Ovary (tissue), 9 donors: ENCODE data around the gene NIPBL. TPM values are rescaled to one million over a fixed set of nuclear protein-coding genes. Genes with fewer than 3 reads are reported as not detected.

Experiments
- DNase-seq, 5 donors: peaks; one replicate each; pipeline ENCODE4 v3.0.0-alpha.2; 2019 to 2020
- H3K27ac ChIP-seq, 2 donors: fragments of 200-600 bp; one replicate each; pipeline versions ENCODE4 v1.5.1 to v1.8.0; 2019 to 2022
- H3K27me3 ChIP-seq: fragments of 200-600 bp; one replicate; pipeline ENCODE4 v1.8.0; 2022
- H3K36me3 ChIP-seq: fragments of 200-600 bp; sonication (generic); one replicate; pipeline ENCODE4 v1.5.1; 2019
- H3K4me1 ChIP-seq: one replicate; pipeline ENCODE4 v1.8.1; 2013; ENCODE audit warnings: mild to moderate bottlenecking, moderate library complexity; ENCODE audit not compliant: insufficient read depth
- H3K4me3 ChIP-seq: fragments of 200-600 bp; sonication (generic); one replicate; pipeline ENCODE4 v1.5.1; 2017
- H3K9me3 ChIP-seq, 2 donors: fragments of 200-600 bp in 1 of 2; sonication (generic) in 1 of 2; one replicate each; pipeline versions ENCODE4 v1.5.1 to v1.8.1; 2013 to 2019; ENCODE audit warnings: mild to moderate bottlenecking in 1 of 2, moderate library complexity in 1 of 2
- CTCF ChIP-seq, 3 donors: fragments of 450-650 bp in 2 of 3; fragments of 200-600 bp in 1 of 3; IDR thresholded peaks; one replicate each; pipeline versions ENCODE4 v1.5.1 to v1.8.0; 2016 to 2022; ENCODE audit warnings: antibody characterized with exemption in 3 of 3, mild to moderate bottlenecking in 1 of 3
- EP300 ChIP-seq: sonication (generic); formaldehyde crosslinking; IDR thresholded peaks from one replicate; pipeline ENCODE4 v1.6.1; 2017; ENCODE audit warnings: antibody characterized with exemption
- POLR2A ChIP-seq: fragments of 450-650 bp; IDR thresholded peaks from one replicate; pipeline ENCODE4 v1.6.1; 2017; ENCODE audit warnings: antibody characterized with exemption, mild to moderate bottlenecking, moderate library complexity
- WGBS, 3 donors: extraction: QIAGEN DNeasy Blood & Tissue Kit in 1 of 3; methylation state at CpG; one replicate each; pipeline versions ENCODE4 v1.1.5 to v1.1.7; 2013 to 2017; 5-methylcytosine and 5-hydroxymethylcytosine counted together
- intact Hi-C, 4 donors: fragments of 100-400 bp; cut with DNase I; formaldehyde crosslinking; loops; one replicate each; pipeline versions ENCODE4 v1.11.0 to v1.15.1; 2022 to 2023
- polyA plus RNA-seq, 2 donors: library from polyadenylated mRNA; stranded (reverse); fragments of 200-250 nt in 1 of 2; fragments of 350-450 nt in 1 of 2; fragmentation: Illumina TruSeq in 1 of 2; extraction: RNeasy Lipid Tissue Mini Kit (QIAGEN cat#74804) in 1 of 2; gene quantifications; one replicate each; pipeline ENCODE4 v1.2.3, GENCODE V29; 2013 to 2014
- total RNA-seq, 7 donors: library from RNA; depleted of rRNA in 2 of 7; stranded (reverse); fragments of >200 nt in 2 of 7; fragmentation: NEBNext Ultra II Directional in 3 of 7; extraction: Animal tissue kit (Norgen Biotek cat#: 25700) in 3 of 7; gene quantifications; one replicate each; pipeline versions ENCODE4 v1.1.0 to v1.2.4, GENCODE V29; 2016 to 2023
- donor health status: DM: no; HTN: no; CAD: no; lungs with moderate emphysema.
- donor health status: DM: no; HTN: no; CAD: no.
- donor health status: Bipolar disorder and iron deficiency.
- donor health status: DM: yes; HTN: yes; CAD: no.
- donor health status: DM: no; HTN: no; CAD: no.
- donor health status: DM: yes; HTN: yes; CAD: no.

The NIPBL gene
- total and polyA plus RNA-seq, 9 donors = 20.8 to 73.1 (median 61.7) TPM

DNA sequence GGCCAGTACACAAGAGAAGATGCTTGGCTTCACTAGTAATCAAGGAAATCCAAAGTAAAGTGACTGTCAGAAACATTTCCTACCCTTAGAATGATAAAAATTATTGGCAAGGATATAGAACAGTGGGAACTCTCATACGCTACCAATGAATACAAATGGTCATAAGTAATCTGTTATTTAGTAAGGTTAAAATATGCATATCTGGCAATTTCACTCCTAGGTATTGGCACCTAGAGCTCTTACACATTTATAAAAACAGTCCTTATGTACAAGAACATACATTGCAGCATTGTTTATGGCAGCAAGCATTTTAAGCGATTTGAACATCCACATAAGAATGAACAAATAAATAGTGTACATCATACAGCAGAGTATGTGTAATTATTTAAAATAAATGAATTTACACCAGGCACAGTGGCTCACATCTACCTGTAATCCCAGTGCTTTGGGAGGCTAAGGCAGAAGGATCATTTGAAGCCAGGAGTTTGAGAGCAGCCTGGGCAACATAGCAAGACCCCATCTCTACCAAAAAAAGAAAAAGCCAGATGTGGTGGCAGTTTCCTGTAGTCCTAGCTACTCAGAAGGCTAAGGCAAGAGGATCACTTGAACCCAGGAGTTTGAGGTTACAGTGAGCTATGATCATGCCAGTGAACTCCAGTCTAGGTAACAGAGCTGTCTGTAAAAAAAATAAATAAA is 93.3 kb downstream of the NIPBL start:
- TF ChIP-seq POLR2A = no peak
- TF ChIP-seq EP300 = no peak
- no peak for TF ChIP-seq CTCF (IDR thresholded peaks at IDR 0.05)
- DNase-seq = no peak
- H3K9me3 ChIP-seq = no peaks in the 10 kb centered on the region
- 94 to 98% (median 98%) methylated on average over 2 of the region's 2 CpGs for WGBS, 3 donors
- no peak overlapping the region for H3K4me3 ChIP-seq
- no peaks in the 10 kb centered on the region for H3K27me3 ChIP-seq
- H3K36me3 ChIP-seq = no peaks in the 10 kb centered on the region
- H3K4me1 ChIP-seq = no peaks in the 10 kb centered on the region
- no peak overlapping the region for H3K27ac ChIP-seq
- intact Hi-C loops = no loop called here

DNA sequence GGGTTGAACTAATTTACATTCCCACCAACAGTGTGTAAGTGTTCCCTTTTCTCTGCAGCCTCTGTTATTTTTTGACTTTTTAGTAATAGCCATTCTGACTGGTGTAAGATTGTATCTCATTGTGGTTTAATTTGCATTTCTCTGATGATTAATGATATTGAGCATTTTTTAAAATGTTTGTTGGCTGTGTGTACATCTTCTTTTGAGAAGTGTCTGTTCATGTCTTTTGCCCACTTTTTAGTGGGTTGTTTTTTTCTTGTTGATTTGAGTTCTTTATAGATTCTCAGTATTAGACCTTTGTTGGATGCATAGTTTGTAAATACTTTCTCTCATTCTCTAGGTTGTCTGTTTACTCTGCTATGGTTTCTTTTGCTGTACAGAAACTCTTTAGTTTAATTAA is 101.6 kb downstream of the NIPBL start:
- no peak for TF ChIP-seq CTCF (IDR thresholded peaks at IDR 0.05)
- no peak for DNase-seq
- intact Hi-C loops = no loop called here
- no peaks in the 10 kb centered on the region for H3K9me3 ChIP-seq
- no peaks in the 10 kb centered on the region for H3K4me1 ChIP-seq
- H3K36me3 ChIP-seq = no peaks in the 10 kb centered on the region
- H3K27ac ChIP-seq = no peak overlapping the region
- H3K4me3 ChIP-seq = no peak overlapping the region
- no peaks in the 10 kb centered on the region for H3K27me3 ChIP-seq

DNA sequence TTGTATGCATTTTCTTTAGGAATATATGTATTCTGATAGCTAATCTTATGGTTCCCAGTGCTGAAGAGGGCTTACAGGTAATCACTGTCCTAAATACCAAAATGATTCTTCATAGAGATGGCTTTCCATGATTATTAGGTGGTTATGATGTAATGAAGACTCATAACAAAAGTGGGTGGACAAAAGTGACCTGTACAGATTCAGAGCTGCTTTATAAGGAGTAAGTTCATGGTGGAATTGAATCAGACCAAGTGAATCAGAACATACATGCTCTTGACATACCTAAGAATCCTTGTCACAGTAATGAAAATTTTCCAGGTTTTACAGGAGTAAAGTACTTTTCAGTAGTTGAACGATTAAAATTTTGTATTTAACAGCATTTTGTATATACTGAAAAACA is 105.6 kb downstream of the NIPBL start:
- Histone ChIP-seq H3K9me3 (no peaks in the 10 kb centered on the region), H3K27me3 (no peaks in the 10 kb centered on the region), H3K4me3 (no peak overlapping the region), H3K27ac (no peak overlapping the region), H3K36me3 (no peaks in the 10 kb centered on the region), H3K4me1 (no peaks in the 10 kb centered on the region)
- TF ChIP-seq POLR2A (no peak), CTCF (IDR thresholded peaks at IDR 0.05) (no peak), EP300 (no peak)
- DNase-seq = no peak
- 95 to 98% (median 98%) methylated on average over 1 of the region's 1 CpG for WGBS, 3 donors
- intact Hi-C loops = no loop called here

GRCh38 chr5:36985387-36985786 is 108.8 kb downstream of the NIPBL start:
- no peak for TF ChIP-seq EP300
- TF ChIP-seq CTCF (IDR thresholded peaks at IDR 0.05) = no peak
- no peak for TF ChIP-seq POLR2A
- no peak for DNase-seq
- H3K9me3 ChIP-seq = no peaks in the 10 kb centered on the region
- WGBS, 3 donors = 95 to 97% (median 96%) methylated on average over 10 of the region's 10 CpGs
- H3K4me1 ChIP-seq = no peaks in the 10 kb centered on the region
- intact Hi-C loops = no loop called here
- H3K36me3 ChIP-seq = no peaks in the 10 kb centered on the region
- H3K27ac ChIP-seq = no peak overlapping the region
- no peak overlapping the region for H3K4me3 ChIP-seq
- no peaks in the 10 kb centered on the region for H3K27me3 ChIP-seq
